NOMO-1 treated with dmso at 0.1 percent for 144 hours (cell line): ENCODE data around the gene HLA-C.
"Not testable (repeated sequence)": the region's sequence is repeated elsewhere in the genome, so short reads cannot be mapped to it uniquely, and the experiment has no call there.

ENCODE experiments used
- DNase-seq: peaks from one replicate; lab custom pipeline; 2025; ENCODE audit not compliant: unreplicated experiment; lab: John Stamatoyannopoulos, UW

The HLA-C gene

GRCh38 chr6:31270788-31271640 is 878 bp downstream of the HLA-C start:
- peak; percentile 21 for DNase-seq

GRCh38 chr6:31268836-31269235 is 3.1 kb downstream of the HLA-C start:
- no peak for DNase-seq

- DNase-seq = no peak
These were observed 3.5 kb downstream of the HLA-C start for GRCh38 chr6:31268369-31268765.

- DNase-seq = no peak
These were observed 4.1 kb downstream of the HLA-C start for GRCh38 chr6:31267651-31268368.

GRCh38 chr6:31266567-31267360 is 5.1 kb downstream of the HLA-C start:
- no peak for DNase-seq

- DNase-seq = no peak
These were observed 6.0 kb downstream of the HLA-C start for GRCh38 chr6:31265926-31266325.

GRCh38 chr6:31263346-31263933 is 8.5 kb downstream of the HLA-C start:
- not testable (repeated sequence) for DNase-seq

- not testable (repeated sequence) for DNase-seq
These were observed 11.9 kb downstream of the HLA-C start for GRCh38 chr6:31259995-31260394.

- DNase-seq = no peak
These were observed 19.3 kb downstream of the HLA-C start for GRCh38 chr6:31252625-31253024.

- DNase-seq = no peak
These were observed 20.6 kb downstream of the HLA-C start for GRCh38 chr6:31251261-31251660.

GRCh38 chr6:31249184-31249583 is 22.7 kb downstream of the HLA-C start:
- no peak for DNase-seq

GRCh38 chr6:31247813-31248212 is 24.1 kb downstream of the HLA-C start:
- no peak for DNase-seq

- DNase-seq = no peak
These were observed 25.8 kb downstream of the HLA-C start for GRCh38 chr6:31246051-31246521.

GRCh38 chr6:31243508-31243907 is 28.4 kb downstream of the HLA-C start:
- DNase-seq = no peak

- no peak for DNase-seq
These were observed 32.0 kb downstream of the HLA-C start for GRCh38 chr6:31239854-31240253.

GRCh38 chr6:31234101-31234500 is 37.8 kb downstream of the HLA-C start:
- not testable (repeated sequence) for DNase-seq

- no peak for DNase-seq
These were observed 43.4 kb downstream of the HLA-C start for GRCh38 chr6:31228476-31228875.

- DNase-seq = no peak
These were observed 44.7 kb downstream of the HLA-C start for GRCh38 chr6:31227143-31227542.

- no peak for DNase-seq
These were observed 46.2 kb downstream of the HLA-C start for GRCh38 chr6:31225735-31226134.

GRCh38 chr6:31222496-31222895 is 49.4 kb downstream of the HLA-C start:
- DNase-seq = no peak
